Measurements from ENCODE around the gene ZNF142. TPM values are rescaled to one million over a fixed set of nuclear protein-coding genes. Genes with fewer than 3 reads are reported as not detected.

The ZNF142 gene
- total RNA-seq, 4 donors from 2014 or later: 27.4 to 38.7 (median 30.7) TPM

DNA sequence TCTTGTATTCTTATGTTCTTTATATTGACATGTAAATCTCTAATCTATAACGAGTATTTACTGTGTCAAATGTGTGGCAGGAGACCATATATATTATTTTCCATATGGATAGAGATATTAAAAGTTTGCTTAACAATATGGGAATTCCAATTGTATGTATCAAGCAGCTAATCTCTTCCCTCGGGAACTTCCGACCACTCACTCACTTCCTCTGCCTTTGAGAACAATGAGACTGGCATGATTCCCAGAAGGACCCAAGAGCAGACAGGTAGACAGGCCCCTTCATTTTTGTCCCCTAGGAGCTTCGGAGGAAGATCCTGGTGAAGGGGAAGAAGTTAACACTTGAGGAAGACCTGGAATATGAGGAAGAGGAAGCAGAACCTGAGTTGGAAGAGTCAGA lies 27.6 kb downstream of the ZNF142 start:
- peaks cover 33% of the 10 kb centered on the region for H3K36me3 ChIP-seq
- no peak overlapping the region for H3K27ac ChIP-seq
- 78% methylated on average over 4 of the region's 4 CpGs for WGBS

DNA sequence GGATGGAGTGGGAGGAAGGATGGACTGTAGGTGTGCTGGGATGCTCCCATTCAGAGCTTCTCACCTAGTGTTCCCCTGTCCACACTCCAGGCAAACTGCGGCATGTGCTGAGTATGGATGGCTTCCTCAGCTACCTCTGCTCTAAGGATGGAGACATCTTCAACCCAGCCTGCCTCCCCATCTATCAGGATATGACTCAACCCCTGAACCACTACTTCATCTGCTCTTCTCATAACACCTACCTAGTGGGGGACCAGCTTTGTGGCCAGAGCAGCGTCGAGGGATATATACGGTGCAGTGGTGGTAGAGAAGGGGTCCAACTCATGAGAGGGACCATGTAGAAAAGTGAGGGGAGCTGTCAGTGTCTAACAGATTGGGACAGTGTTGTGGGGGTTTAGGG lies 31.5 kb downstream of the ZNF142 start:
- no peak overlapping the region for H3K27ac ChIP-seq
- WGBS: 89% methylated on average over 4 of the region's 4 CpGs
- no peak overlapping the region for H3K4me3 ChIP-seq

More for the DNA sequence above, 27.6 kb downstream of the ZNF142 start:
- Histone ChIP-seq H3K4me1 (no peaks in the 10 kb centered on the region), H3K9me3 (no peaks in the 10 kb centered on the region), H3K27me3 (no peaks in the 10 kb centered on the region), H3K4me3 (no peak overlapping the region)
- no peak for DNase-seq (ENCODE audit: low spot score in 2 of 2)
- TF ChIP-seq POLR2A (IDR thresholded peaks at IDR 0.05) (no peak), POLR2AphosphoS5 (IDR thresholded peaks at IDR 0.05) (no peak), EP300 (IDR thresholded peaks at IDR 0.05) (no peak)
- TF ChIP-seq, protein P1, sequence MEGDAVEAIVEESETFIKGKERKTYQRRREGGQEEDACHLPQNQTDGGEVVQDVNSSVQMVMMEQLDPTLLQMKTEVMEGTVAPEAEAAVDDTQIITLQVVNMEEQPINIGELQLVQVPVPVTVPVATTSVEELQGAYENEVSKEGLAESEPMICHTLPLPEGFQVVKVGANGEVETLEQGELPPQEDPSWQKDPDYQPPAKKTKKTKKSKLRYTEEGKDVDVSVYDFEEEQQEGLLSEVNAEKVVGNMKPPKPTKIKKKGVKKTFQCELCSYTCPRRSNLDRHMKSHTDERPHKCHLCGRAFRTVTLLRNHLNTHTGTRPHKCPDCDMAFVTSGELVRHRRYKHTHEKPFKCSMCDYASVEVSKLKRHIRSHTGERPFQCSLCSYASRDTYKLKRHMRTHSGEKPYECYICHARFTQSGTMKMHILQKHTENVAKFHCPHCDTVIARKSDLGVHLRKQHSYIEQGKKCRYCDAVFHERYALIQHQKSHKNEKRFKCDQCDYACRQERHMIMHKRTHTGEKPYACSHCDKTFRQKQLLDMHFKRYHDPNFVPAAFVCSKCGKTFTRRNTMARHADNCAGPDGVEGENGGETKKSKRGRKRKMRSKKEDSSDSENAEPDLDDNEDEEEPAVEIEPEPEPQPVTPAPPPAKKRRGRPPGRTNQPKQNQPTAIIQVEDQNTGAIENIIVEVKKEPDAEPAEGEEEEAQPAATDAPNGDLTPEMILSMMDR (IDR thresholded peaks at IDR 0.05): no peak

DNA sequence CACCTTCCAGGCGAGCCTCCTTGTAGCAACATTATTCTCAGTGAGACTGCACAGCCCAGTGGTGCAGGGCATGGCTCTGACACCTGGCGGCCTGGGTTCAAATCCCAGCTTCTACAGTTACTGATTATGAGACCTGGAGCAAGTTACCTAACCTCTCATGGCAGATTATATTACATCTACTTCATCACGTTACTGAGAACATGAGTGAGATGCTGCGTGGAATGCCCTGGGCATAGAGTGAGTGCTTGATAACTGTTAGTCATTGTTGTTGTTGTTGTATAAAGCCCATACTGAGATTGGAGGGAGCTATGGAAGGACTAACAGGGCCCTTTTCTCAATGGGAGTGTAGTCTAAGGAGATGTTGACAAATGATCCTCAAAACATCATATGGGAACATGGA lies 33.1 kb downstream of the ZNF142 start:
- Histone ChIP-seq H3K27ac (no peak overlapping the region), H3K36me3 (no peaks in the 10 kb centered on the region), H3K4me3 (no peak overlapping the region), H3K27me3 (no peaks in the 10 kb centered on the region), H3K4me1 (no peaks in the 10 kb centered on the region), H3K9me3 (no peaks in the 10 kb centered on the region)
- TF ChIP-seq, protein P1 (IDR thresholded peaks at IDR 0.05): no peak
- TF ChIP-seq POLR2A (IDR thresholded peaks at IDR 0.05) (no peak), EP300 (IDR thresholded peaks at IDR 0.05) (no peak), POLR2AphosphoS5 (IDR thresholded peaks at IDR 0.05) (no peak)
- DNase-seq (ENCODE audit: low spot score in 2 of 2): no peak
- WGBS: 86% methylated on average over 4 of the region's 4 CpGs

More for the DNA sequence above, 31.5 kb downstream of the ZNF142 start:
- H3K36me3 ChIP-seq: no peaks in the 10 kb centered on the region
- no peak for DNase-seq (ENCODE audit: low spot score in 2 of 2)
- H3K4me1 ChIP-seq: no peaks in the 10 kb centered on the region
- H3K9me3 ChIP-seq: no peaks in the 10 kb centered on the region
- H3K27me3 ChIP-seq: no peaks in the 10 kb centered on the region
- TF ChIP-seq POLR2A (IDR thresholded peaks at IDR 0.05) (no peak), EP300 (IDR thresholded peaks at IDR 0.05) (no peak), POLR2AphosphoS5 (IDR thresholded peaks at IDR 0.05) (no peak)
- TF ChIP-seq, protein P1 (IDR thresholded peaks at IDR 0.05): no peak

DNA sequence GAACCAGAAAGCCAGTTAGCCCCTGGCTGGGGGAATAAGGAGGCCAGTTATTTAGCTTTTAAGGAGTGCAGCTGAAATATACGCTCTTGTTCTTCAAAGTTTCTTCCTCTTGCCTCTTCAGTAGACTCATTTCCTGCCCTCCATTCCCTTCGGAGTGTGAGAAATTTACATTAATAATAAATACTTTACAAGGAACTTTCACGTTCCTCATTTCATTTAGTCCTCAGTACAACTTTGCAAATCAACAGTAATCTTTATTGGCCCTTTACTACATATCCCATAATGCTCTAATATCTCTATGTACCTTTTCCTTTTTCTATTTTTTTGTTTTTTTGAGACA lies 36.1 kb downstream of the ZNF142 start:
- no peaks in the 10 kb centered on the region for H3K4me1 ChIP-seq
- WGBS: 77% methylated on average over 3 of the region's 3 CpGs
- TF ChIP-seq POLR2AphosphoS5 (IDR thresholded peaks at IDR 0.05) (no peak), EP300 (IDR thresholded peaks at IDR 0.05) (no peak), POLR2A (IDR thresholded peaks at IDR 0.05) (no peak)
- TF ChIP-seq, protein P1 (IDR thresholded peaks at IDR 0.05): no peak

DNA sequence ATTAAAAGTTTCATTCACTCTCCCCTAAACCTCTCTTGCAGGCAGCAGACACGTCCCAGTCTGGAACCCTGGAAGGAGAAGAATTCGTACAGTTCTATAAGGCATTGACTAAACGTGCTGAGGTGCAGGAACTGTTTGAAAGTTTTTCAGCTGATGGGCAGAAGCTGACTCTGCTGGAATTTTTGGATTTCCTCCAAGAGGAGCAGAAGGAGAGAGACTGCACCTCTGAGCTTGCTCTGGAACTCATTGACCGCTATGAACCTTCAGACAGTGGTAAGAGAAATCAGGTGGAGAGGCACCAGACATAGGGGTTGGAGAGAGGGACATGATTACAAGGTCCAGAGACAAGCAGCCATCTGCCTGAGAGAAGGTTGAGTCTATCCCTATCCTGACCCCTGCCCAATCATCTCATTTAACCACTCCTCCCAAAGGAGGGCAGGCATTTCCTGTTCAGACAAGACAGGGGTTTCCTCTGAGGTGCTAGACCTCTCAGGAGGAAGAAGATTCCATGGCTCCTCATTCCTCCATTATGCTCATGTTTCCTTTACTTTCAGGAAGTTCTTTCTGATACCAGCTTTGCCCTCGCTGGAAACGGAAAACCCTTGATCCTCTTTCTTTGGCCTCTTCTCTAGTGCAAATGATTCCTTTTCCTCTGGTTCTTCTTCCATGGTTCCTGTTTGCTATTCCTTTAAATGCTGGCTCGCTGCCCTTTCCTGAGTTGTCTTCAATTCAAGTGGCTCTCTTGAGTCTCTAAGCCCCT lies 36.6 kb downstream of the ZNF142 start:
- DNase-seq (ENCODE audit: low spot score in 2 of 2): no peak
- 61% methylated on average over 7 of the region's 7 CpGs for WGBS

More for the DNA sequence above, 36.1 kb downstream of the ZNF142 start:
- DNase-seq (ENCODE audit: low spot score in 2 of 2): no peak
- Histone ChIP-seq H3K27ac (no peak overlapping the region), H3K36me3 (no peaks in the 10 kb centered on the region), H3K9me3 (no peaks in the 10 kb centered on the region), H3K27me3 (no peaks in the 10 kb centered on the region), H3K4me3 (no peak overlapping the region)

More for the DNA sequence above, 36.6 kb downstream of the ZNF142 start:
- no peak for TF ChIP-seq EP300 (IDR thresholded peaks at IDR 0.05)
- TF ChIP-seq POLR2A (IDR thresholded peaks at IDR 0.05): no peak
- TF ChIP-seq, protein P1 (IDR thresholded peaks at IDR 0.05): no peak
- TF ChIP-seq POLR2AphosphoS5 (IDR thresholded peaks at IDR 0.05): no peak
- Histone ChIP-seq H3K9me3 (no peaks in the 10 kb centered on the region), H3K36me3 (no peaks in the 10 kb centered on the region), H3K4me3 (no peak overlapping the region), H3K4me1 (no peaks in the 10 kb centered on the region), H3K27me3 (no peaks in the 10 kb centered on the region), H3K27ac (no peak overlapping the region)

All from suprapubic skin (tissue), 4 donors.